ENCODE data around the gene CADPS2.

GRCh38 chr7:122889116-122889515 is 2.9 kb upstream of the CADPS2 start:
- no peak for TF ChIP-seq CTCF (IDR thresholded peaks at IDR 0.05; ENCODE audit: low read length)
- no peak for TF ChIP-seq EZH2 (optimal IDR thresholded peaks at IDR 0.05; ENCODE audit: low read depth, low read length)

Data from MM.1S (cell line).